GM18502 (cell line): Measurements from ENCODE around the gene BCL2L14.

ENCODE experiments used
- ATAC-seq: cut with Tn5 transposase; IDR thresholded peaks from one replicate; pipeline ENCODE4 v1.9.1; 2021; ENCODE audit warnings: mild to moderate bottlenecking; ENCODE audit not compliant: unreplicated experiment, poor library complexity

The BCL2L14 gene, protein sequence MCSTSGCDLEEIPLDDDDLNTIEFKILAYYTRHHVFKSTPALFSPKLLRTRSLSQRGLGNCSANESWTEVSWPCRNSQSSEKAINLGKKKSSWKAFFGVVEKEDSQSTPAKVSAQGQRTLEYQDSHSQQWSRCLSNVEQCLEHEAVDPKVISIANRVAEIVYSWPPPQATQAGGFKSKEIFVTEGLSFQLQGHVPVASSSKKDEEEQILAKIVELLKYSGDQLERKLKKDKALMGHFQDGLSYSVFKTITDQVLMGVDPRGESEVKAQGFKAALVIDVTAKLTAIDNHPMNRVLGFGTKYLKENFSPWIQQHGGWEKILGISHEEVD

GRCh38 chr12:12070674-12071656 lies at the start of gene BCL2L14:
TSS of gene BCL2L14 (plus strand) at chr12:12070939. CDS start at chr12:12079306, 8,367 bp downstream.
- peak; percentile 69 for ATAC-seq

DNA sequence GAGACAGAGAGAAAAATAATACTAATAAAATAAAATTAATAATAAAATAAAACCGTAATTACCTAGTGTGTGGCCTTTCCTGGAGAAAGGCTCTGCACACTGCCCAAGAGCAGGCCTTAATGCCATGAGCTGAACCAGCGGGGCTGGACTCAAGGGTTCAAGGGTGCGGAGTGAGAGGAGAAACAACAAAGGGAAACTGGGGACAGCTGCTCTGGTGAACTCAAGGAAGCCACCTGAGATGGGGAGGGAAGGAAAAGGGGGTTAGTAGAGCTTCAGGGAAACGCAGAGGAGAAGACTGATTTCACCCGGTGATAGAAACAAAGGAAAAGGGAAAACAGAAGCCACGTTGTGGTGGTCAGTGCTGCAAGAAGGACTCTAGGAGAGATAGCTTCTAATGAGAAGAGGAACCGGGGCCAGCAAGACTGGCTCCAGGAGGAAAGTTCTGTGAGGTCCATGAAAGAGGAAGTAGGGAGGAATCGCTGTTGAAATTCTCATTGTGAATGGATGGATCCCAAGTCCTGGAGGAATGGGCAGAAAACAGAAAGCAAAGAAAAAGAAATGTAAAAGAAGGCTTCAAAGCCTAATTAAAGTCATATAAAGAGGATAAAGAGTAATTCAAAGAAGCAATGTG lies 48.3 kb upstream of the BCL2L14 start:
- ATAC-seq: no peak

DNA sequence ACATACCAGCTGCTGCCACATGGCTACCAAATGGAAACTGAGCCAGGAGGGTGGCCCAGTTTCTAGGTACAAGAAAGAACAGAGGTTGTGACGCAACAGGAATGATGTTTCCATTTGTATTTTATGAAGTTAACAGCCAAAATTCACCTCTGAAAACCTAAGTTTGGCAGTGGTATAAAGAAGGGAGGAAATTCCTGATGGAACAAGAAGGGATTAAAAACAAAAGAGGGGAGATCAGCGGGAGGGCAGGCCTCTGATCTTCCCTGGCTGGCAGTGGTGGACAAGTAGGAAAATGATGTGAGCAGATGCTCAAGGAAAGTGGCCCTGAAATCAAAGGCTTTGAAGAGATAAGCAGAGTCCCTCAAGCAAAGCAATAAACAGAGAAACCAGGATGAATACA lies 47.3 kb upstream of the BCL2L14 start:
- ATAC-seq: no peak

DNA sequence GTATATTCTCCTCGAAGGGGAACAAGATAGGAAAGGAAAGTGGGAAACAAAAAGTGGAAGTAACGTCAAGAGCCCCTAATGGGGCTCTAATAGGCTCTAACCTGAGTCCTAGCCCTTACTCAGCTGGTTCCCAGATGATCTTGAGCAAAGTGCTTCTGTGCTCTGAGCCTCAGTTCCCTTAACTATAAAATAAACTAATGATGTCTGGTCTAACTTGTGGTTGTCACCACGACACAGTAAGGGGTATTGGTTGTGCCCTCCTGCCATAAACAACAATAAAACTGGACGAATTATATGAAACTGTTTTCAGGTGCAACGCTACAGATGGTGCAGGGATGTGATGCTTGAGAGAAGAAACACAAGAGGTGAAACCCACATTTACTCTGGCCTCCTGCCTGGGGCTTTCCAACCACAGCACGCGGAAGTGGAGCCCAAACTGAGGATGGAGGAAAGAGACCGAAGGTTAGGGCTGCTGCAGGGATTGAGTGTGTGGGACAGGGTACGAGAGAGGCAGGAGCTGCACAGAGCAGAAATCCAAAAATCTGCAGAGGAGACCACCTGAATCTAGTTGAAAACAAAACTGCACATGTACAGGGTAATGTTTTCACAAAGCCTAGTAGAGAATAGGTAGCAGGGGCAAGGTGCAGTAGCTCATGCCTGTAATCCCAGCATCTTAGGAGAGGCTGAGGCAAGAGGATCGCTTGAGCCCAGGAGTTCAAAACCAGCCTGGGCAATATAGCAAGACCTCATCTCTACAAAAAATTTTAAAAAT lies 45.6 kb upstream of the BCL2L14 start:
- ATAC-seq: peak; percentile 89

DNA sequence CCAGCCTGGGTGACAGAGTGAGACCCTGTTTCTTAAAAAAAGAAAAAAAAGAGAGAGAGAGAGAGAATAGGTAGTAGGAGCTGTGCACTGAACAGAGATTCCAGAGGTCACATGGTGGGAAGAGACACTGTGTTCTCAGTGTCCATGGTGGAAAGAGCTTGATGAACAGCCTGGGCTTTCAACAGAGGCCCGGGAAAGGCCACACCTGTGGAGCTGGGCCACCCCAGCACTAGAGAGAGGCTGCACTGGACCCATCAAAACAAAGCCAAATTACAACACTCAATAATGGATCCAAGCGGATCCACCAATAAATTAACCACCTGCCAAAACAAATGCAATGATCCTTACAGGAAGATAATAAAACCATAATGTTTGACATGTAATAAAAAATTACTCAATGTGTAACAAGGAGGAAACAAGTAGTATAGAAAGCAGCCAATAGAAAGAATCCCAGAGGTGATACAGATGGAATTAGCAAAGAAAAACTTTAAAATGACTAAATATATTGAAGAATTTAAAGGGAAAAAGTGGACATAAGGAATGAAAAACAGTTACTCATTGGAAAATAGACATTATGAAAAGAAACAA lies 44.8 kb upstream of the BCL2L14 start:
- no peak for ATAC-seq

GRCh38 chr12:12028668-12029402 lies 41.9 kb upstream of the BCL2L14 start:
- ATAC-seq: no peak

GRCh38 chr12:12029653-12030052 lies 41.1 kb upstream of the BCL2L14 start:
- no peak for ATAC-seq

- no peak for ATAC-seq
Observed at GRCh38 chr12:12032260-12032791, 38.4 kb upstream of the BCL2L14 start.

DNA sequence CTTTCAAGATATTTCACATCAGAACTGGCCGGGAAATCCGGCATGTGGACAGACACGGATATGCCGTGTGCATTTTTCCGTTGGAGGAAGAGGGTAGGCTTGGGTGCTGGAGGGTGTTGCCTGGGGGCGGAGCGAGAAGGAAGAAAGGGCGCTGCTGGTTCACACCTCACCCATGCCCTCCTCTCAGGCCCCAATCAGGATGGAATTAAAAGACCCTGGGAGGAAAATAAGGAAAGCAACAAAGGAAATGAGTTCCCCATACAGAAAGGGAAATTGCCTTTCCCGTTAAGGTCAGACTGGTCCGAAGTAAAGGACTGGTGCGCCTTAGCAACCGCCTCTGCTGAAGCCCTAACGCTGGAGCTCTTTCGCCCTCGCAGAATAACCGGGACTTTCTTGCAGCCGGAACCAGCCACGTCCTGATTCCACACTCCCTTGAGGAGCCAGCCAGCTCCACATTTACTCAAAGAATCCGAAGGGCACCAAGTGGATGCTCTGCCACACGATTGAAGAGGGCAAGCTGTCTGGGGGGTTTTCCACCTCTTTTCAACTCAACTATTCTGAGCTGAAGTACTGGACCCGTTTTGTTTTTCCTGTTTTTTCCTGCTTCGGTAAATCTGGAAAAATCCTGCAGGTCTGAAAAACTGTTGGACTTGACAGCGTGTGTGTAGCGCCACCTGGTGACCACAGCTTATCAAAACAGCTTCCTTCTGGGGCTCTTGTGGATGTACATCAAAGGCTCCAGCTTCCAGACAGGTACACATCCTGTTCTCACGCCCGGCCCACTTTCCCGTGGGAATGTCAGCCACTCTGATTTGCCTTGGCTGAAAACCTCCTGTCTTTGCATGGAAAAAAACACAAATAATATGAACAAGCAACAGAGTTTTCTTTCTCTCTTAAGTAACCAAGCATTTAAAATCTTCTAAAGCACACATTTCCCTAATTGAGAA lies 37.6 kb upstream of the BCL2L14 start:
- no peak for ATAC-seq

- no peak for ATAC-seq
Observed at GRCh38 chr12:12033824-12034223, 36.9 kb upstream of the BCL2L14 start.

DNA sequence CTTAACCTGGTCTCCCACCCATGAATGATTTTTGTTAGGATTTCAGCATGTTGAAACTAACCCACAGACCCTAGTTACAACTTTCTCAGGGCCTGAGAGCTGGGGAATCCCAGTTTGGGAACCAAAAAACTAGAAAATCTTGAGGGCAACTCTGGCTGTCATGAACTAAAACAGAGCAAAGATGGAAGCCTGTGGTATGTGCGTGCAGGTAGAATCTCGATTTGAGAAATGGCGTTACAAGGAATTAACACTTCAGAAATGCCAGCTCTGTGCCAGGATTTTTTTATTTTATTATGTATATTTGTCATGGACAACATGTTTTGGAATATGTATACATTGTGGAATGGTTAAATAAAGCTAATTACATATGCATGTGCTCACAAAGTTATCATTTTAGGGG lies 36.4 kb upstream of the BCL2L14 start:
- no peak for ATAC-seq

- ATAC-seq: no peak
Observed at GRCh38 chr12:12035229-12035628, 35.5 kb upstream of the BCL2L14 start.

DNA sequence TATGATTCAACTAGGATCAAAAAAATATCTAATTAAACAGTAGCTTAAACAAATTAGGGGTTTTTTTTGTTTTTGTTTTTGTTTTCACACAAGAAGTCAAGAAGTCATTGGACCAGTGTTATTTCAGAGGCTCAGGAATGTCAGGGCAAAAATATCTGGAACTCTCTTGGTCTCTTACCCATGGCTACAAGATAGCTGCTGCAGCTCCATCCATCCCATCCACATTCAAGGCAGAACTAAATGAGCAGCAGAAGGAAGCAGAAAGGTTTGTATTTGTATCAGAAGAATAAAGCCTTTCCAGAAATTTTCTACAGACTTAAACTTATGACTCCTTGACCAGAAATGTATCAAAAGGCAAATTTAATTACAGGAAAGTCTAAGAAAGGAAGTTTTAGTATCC lies 33.8 kb upstream of the BCL2L14 start:
- ATAC-seq: no peak

DNA sequence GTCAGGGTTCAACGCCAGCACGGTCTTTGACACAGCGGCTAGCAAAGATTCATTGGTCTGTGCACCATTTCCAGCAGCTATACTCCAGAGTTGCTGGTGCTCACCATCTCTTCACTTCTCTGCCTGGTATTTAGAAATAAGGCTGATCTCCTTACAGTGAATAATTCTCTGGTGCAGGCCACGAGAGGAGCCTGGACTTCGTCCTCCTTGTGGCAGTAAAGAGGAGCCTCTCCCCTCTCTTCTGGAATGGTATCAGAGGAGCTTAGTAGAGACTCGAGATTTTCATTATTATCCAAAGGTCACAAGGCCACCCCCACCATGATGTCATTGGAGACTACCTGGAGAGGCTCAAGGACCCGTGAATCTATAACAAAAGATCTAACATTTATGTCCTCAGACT lies 30.8 kb upstream of the BCL2L14 start:
- ATAC-seq: no peak

DNA sequence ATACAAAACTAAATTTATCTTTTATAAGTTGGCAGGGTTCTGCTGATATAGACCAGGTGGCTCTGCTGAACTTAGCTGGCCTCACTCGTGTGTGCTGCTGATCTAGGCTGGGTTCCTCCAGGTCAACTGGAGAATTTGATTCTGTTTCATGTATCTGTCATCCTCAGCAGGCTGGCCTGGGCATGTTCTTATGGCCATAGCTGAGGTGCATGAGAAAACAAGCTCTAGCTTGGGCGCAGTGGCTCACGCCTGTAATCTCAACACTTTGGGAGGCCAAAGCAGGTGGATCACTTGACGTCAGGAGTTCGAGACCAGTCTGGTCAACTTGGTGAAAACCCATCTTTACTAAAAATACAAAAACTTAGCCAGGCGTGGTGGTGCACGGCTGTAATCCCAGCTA lies 24.3 kb upstream of the BCL2L14 start:
- ATAC-seq: no peak

- ATAC-seq: no peak
Observed at GRCh38 chr12:12047682-12048081, 23.1 kb upstream of the BCL2L14 start.

GRCh38 chr12:12048266-12048665 lies 22.5 kb upstream of the BCL2L14 start:
- ATAC-seq: no peak

DNA sequence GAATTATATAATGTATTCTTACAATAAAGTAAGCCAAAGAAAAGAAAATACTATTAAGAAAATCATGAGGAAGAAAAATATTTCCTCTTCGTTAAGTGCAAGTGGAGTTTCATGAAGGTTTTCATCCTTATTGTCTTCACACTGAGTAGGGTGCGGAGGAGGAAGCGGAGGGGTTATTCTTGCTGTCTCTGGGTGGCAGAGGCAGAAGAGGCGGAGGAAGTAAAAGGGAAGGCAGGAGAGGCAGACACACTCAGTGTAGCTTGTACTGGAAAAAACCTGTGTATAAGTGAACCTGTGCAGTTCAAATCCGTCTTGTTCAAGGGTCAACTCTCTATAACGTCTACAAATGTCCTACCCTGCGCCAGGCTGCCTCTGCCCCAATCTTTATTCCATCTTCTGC lies 22.0 kb upstream of the BCL2L14 start:
- ATAC-seq: no peak
